Stimulated activated CD4-positive, alpha-beta T cell treated with anti-CD3 and anti-CD28 coated beads, TNF-alpha, amount 100 ng/mL, for 24 hours (primary cell): Measurements from ENCODE around the gene SLC37A4.
"Not testable (repeated sequence)": the region's sequence is repeated elsewhere in the genome, so short reads cannot be mapped to it uniquely, and the experiment has no call there.

ENCODE experiments used
- DNase-seq, 3 experiments: peaks; one replicate each; pipeline ENCODE4 v3.0.0-alpha.2; 2020; ENCODE audit warnings: low read depth in 3 of 3

SLC37A4 gene

GRCh38 chr11:119041821-119042514 lies 11.3 kb upstream of the SLC37A4 start:
- no peak for DNase-seq

- DNase-seq: not testable (repeated sequence)
Observed at GRCh38 chr11:119039471-119039870, 8.8 kb upstream of the SLC37A4 start.

GRCh38 chr11:119038884-119039283 lies 8.2 kb upstream of the SLC37A4 start:
- no peak for DNase-seq

GRCh38 chr11:119034813-119035212 lies 4.1 kb upstream of the SLC37A4 start:
- DNase-seq: no peak

GRCh38 chr11:119033421-119033820 lies 2.7 kb upstream of the SLC37A4 start:
- not testable (repeated sequence) for DNase-seq

GRCh38 chr11:119031912-119032280 lies 1.2 kb upstream of the SLC37A4 start:
- no peak for DNase-seq

GRCh38 chr11:119030029-119030328 lies 698 bp downstream of the SLC37A4 start:
- DNase-seq: no peak

- DNase-seq: peak; percentile 25 to 51 (median 47)
Observed at GRCh38 chr11:119029340-119030028, 1.2 kb downstream of the SLC37A4 start.

GRCh38 chr11:119029069-119029339 lies 1.7 kb downstream of the SLC37A4 start:
- no peak for DNase-seq

GRCh38 chr11:119028346-119029068 lies 2.2 kb downstream of the SLC37A4 start:
- no peak for DNase-seq

- DNase-seq: no peak
Observed at GRCh38 chr11:119027561-119028345, 2.9 kb downstream of the SLC37A4 start.

- DNase-seq: no peak
Observed at GRCh38 chr11:119026970-119027369, 3.7 kb downstream of the SLC37A4 start.

- no peak for DNase-seq
Observed at GRCh38 chr11:119025978-119026766, 4.5 kb downstream of the SLC37A4 start.

- DNase-seq: no peak
Observed at GRCh38 chr11:119025541-119025940, 5.1 kb downstream of the SLC37A4 start.

- DNase-seq: no peak
Observed at GRCh38 chr11:119025099-119025473, 5.6 kb downstream of the SLC37A4 start.

GRCh38 chr11:119024430-119025098 lies 6.1 kb downstream of the SLC37A4 start:
- no peak for DNase-seq

- DNase-seq: no peak
Observed at GRCh38 chr11:119023741-119024140, 6.9 kb downstream of the SLC37A4 start.

GRCh38 chr11:119021631-119022030 lies 9.0 kb downstream of the SLC37A4 start:
- DNase-seq: no peak

- no peak for DNase-seq
Observed at GRCh38 chr11:119019996-119020395, 10.7 kb downstream of the SLC37A4 start.

- peak; percentile 90 to 94 (median 94) for DNase-seq
Observed at GRCh38 chr11:119018074-119018938, 12.4 kb downstream of the SLC37A4 start, which contains the start of the genes RPS25 and TRAPPC4. Gene RPS25, minus strand, starts transcription at chr11:119018343. Its CDS starts 59 bp downstream, at chr11:119018284. Gene TRAPPC4, plus strand, starts transcription at chr11:119018766. Its CDS starts 30 bp downstream, at chr11:119018796.
